SK-N-SH treated with all-trans-retinoic acid at 6 μM for 48 hours (cell line): ENCODE results near the gene GTF2F2.

Experiments
- CSDC2 ChIP-seq: fragments of 250-450 bp; sonication (Bioruptor Pico); IDR thresholded peaks from 2 replicates; pipeline ENCODE4 v1.5.0; 2020; ENCODE audit warnings: mild to moderate bottlenecking, moderate library complexity
- ZFP3 ChIP-seq: fragments of 250-450 bp; sonication (Bioruptor Pico); IDR thresholded peaks from 2 replicates; pipeline ENCODE4 v1.5.0; 2020; ENCODE audit warnings: mild to moderate bottlenecking, moderate library complexity

DNA sequence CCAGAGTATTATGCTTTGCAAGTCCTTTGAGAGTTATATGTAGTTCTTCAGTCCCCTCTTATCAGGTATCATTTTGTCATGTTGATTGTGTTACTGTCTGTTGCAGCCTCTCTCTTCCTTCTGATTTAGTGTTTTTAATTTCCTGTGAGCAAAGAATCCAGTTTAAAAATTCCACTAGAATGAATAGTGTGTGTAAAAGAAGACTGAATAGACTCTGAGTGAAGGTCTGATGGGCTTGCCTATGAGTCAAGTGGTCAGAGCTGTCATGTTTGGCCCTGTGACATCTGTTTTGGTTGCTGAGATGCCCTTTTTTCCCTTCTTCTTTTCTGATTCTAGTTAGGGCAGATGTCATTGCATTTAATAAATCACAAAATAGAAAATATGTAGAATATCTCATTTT lies 103.9 kb downstream of the GTF2F2 start:
- TF ChIP-seq CSDC2 (CRISPR knock-in tag) (no peak), ZFP3 (CRISPR knock-in tag) (no peak)
